Neuronal stem cell (in vitro differentiated cells): Measurements from ENCODE around the gene HUS1.

Experiments
- DNase-seq: peaks from one replicate; pipeline ENCODE4 v3.0.0-alpha.2; 2013; ENCODE audit warnings: low spot score
- H2AFZ ChIP-seq: one replicate; pipeline ENCODE4 v1.6.1; 2013; ENCODE audit warnings: mild to moderate bottlenecking, low read length, inconsistent platforms
- H2AK5ac ChIP-seq: 2 replicates; pipeline ENCODE4 v1.6.1; 2013; ENCODE audit warnings: low read depth, mild to moderate bottlenecking, inconsistent platforms, low read length, moderate library complexity, mixed read lengths
- H2BK120ac ChIP-seq: 2 replicates; pipeline ENCODE4 v1.6.1; 2013; ENCODE audit warnings: low read depth, mild to moderate bottlenecking, inconsistent platforms, low read length, moderate library complexity, mixed read lengths
- H2BK12ac ChIP-seq: one replicate; pipeline ENCODE4 v1.6.1; 2013; ENCODE audit warnings: low read length, inconsistent platforms
- H2BK15ac ChIP-seq: 2 replicates; pipeline ENCODE4 v1.6.1; 2013; ENCODE audit warnings: mild to moderate bottlenecking, low read length, inconsistent platforms, mixed read lengths
- H2BK5ac ChIP-seq: one replicate; pipeline ENCODE4 v1.6.1; 2013; ENCODE audit warnings: inconsistent platforms, mild to moderate bottlenecking, low read length, moderate library complexity
- H3K14ac ChIP-seq: one replicate; pipeline ENCODE4 v1.6.1; 2013; ENCODE audit warnings: low read length, inconsistent platforms
- H3K18ac ChIP-seq: 2 replicates; pipeline ENCODE4 v1.6.1; 2013; ENCODE audit warnings: low read length, inconsistent platforms
- H3K23ac ChIP-seq: 2 replicates; pipeline ENCODE4 v1.6.1; 2013; ENCODE audit warnings: low read depth, mild to moderate bottlenecking, mixed read lengths, low read length, inconsistent platforms; ENCODE audit not compliant: poor library complexity
- H3K27ac ChIP-seq: replicated peaks from 3 replicates; pipeline ENCODE4 v1.5.1; 2013; ENCODE audit warnings: low read length, inconsistent platforms
- H3K27me3 ChIP-seq, 3 experiments: 2 replicates each; pipeline ENCODE4 v1.6.1; 2013; ENCODE audit warnings: low read length in 3 of 3, mild to moderate bottlenecking in 2 of 3, inconsistent platforms in 1 of 3, low read depth in 1 of 3, mixed read lengths in 1 of 3, moderate library complexity in 1 of 3; ENCODE audit not compliant: control insufficient read depth in 3 of 3, insufficient read depth in 3 of 3
- H3K36me3 ChIP-seq, 2 donors: replicated peaks in 1 of 2; 2 replicates each; pipeline ENCODE4 v1.6.1; 2013; ENCODE audit warnings: low read length in 2 of 2; ENCODE audit not compliant: control insufficient read depth in 2 of 2, insufficient read depth in 2 of 2
- H3K4ac ChIP-seq: 2 replicates; pipeline ENCODE4 v1.6.1; 2013; ENCODE audit warnings: inconsistent platforms, mild to moderate bottlenecking, low read length, moderate library complexity
- H3K4me1 ChIP-seq, 2 donors: 1 replicate in 1 of 2; 2 replicates in 1 of 2; pipeline ENCODE4 v1.6.1; 2013; ENCODE audit warnings: low read length in 2 of 2, low read depth in 1 of 2; ENCODE audit not compliant: control insufficient read depth in 2 of 2, insufficient read depth in 1 of 2
- H3K4me2 ChIP-seq: one replicate; pipeline ENCODE4 v1.6.1; 2013; ENCODE audit warnings: mild to moderate bottlenecking, low read length, inconsistent platforms; ENCODE audit not compliant: insufficient read depth, poor library complexity, severe bottlenecking
- H3K4me3 ChIP-seq, 2 donors: 2 replicates each; pipeline ENCODE4 v1.5.1; 2013; ENCODE audit warnings: low read length in 2 of 2, mild to moderate bottlenecking in 2 of 2, inconsistent platforms in 1 of 2, moderate library complexity in 1 of 2
- H3K79me1 ChIP-seq: one replicate; pipeline ENCODE4 v1.6.1; 2013; ENCODE audit warnings: low read depth, mild to moderate bottlenecking, inconsistent platforms, low read length, moderate library complexity
- H3K9ac ChIP-seq: one replicate; pipeline ENCODE4 v1.6.1; 2013; ENCODE audit warnings: mild to moderate bottlenecking, low read depth, low read length, inconsistent platforms; ENCODE audit not compliant: poor library complexity
- H3K9me3 ChIP-seq, 2 donors: replicated peaks in 1 of 2; 2 replicates each; pipeline versions ENCODE3 to v1.6.1; 2013; ENCODE audit warnings: low read length in 2 of 2, mild to moderate bottlenecking in 2 of 2, inconsistent platforms in 1 of 2, low read depth in 1 of 2, mixed read lengths in 1 of 2, moderate library complexity in 1 of 2; ENCODE audit not compliant: control insufficient read depth in 2 of 2, insufficient read depth in 1 of 2
- H4K8ac ChIP-seq: one replicate; pipeline ENCODE4 v1.6.1; 2013; ENCODE audit warnings: low read depth, mild to moderate bottlenecking, inconsistent platforms, low read length, moderate library complexity
- H4K91ac ChIP-seq: one replicate; pipeline ENCODE4 v1.6.1; 2013; ENCODE audit warnings: low read length, low read depth, mild to moderate bottlenecking, inconsistent platforms; ENCODE audit not compliant: poor library complexity
- WGBS, 2 donors: extraction: QIAGEN DNeasy Blood & Tissue Kit; methylation state at CpG; one replicate each; pipeline ENCODE4 v1.1.7; 2013; ENCODE audit warnings: missing lambda C conversion rate in 2 of 2, mixed read lengths in 1 of 2; ENCODE audit not compliant: insufficient read length in 2 of 2, insufficient replicate concordance in 1 of 2; ENCODE audit errors: extremely low coverage in 2 of 2; 5-methylcytosine and 5-hydroxymethylcytosine counted together

The HUS1 gene

GRCh38 chr7:48016641-48017040, 37.2 kb upstream of the HUS1 start:
- Histone ChIP-seq H3K4me2 (no peak overlapping the region), H2AK5ac (no peak overlapping the region), H3K4me1 (no peaks in the 10 kb centered on the region), H3K79me1 (no peaks in the 10 kb centered on the region), H3K9ac (no peak overlapping the region), H3K4ac (no peak overlapping the region), H3K14ac (no peak overlapping the region), H3K27me3 (peaks cover 0 to 4% (median 0%) of the 10 kb centered on the region in 3 experiments), H3K23ac (no peak overlapping the region), H3K27ac (no peak overlapping the region), H3K18ac (no peak overlapping the region), H2BK12ac (no peak overlapping the region), H2BK5ac (no peak overlapping the region), H3K9me3 (peaks cover 0 to 2% of the 10 kb centered on the region in 2 donors), H2BK120ac (no peak overlapping the region), H3K36me3 (no peaks in the 10 kb centered on the region), H2BK15ac (no peak overlapping the region), H2AFZ (no peak overlapping the region), H3K4me3 (no peak overlapping the region), H4K91ac (no peak overlapping the region), H4K8ac (no peak overlapping the region)
- DNase-seq, result no peak

- Histone ChIP-seq H3K18ac (no peak overlapping the region), H2BK5ac (no peak overlapping the region), H4K8ac (no peak overlapping the region), H2BK15ac (no peak overlapping the region), H3K27ac (no peak overlapping the region), H3K4me3 (no peak overlapping the region), H3K9me3 (peaks cover 0 to 2% of the 10 kb centered on the region in 2 donors), H2BK12ac (no peak overlapping the region), H3K79me1 (no peaks in the 10 kb centered on the region), H3K9ac (no peak overlapping the region), H3K4ac (no peak overlapping the region), H3K23ac (no peak overlapping the region), H3K4me2 (no peak overlapping the region), H3K14ac (no peak overlapping the region), H4K91ac (no peak overlapping the region), H2AFZ (no peak overlapping the region), H3K4me1 (no peaks in the 10 kb centered on the region), H3K36me3 (no peaks in the 10 kb centered on the region), H3K27me3 (peaks cover 0 to 6% (median 0%) of the 10 kb centered on the region in 3 experiments), H2AK5ac (no peak overlapping the region), H2BK120ac (no peak overlapping the region)
- DNase-seq, result no peak
- no CpG with 5 or more reads among the region's 3 CpGs for WGBS, 2 donors
Measured at GRCh38 chr7:48011951-48012350, 32.5 kb upstream of the HUS1 start.

DNA sequence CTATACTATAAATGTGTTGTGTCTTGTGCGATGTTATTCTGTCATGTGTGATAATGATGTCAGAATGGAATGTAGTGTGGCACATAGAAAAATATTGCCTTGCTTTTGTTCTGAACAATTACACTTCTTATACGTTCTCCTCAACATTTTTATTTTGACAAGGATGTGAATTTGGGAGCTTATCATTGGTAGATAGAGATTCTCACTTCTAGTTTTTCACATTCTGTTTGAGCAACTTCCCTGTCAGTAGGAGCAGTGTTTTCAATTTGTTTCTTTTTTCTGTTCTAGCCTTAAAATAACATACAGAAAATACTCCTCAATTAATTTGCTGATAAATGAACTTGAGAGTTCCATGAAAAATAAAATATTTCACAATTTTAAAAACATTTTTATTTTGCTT, 31.9 kb upstream of the HUS1 start:
- peaks cover 0 to 2% of the 10 kb centered on the region in 2 donors for H3K9me3 ChIP-seq
- H3K4ac ChIP-seq, result no peak overlapping the region
- H2AFZ ChIP-seq, result no peak overlapping the region
- no peak overlapping the region for H3K9ac ChIP-seq
- H2BK15ac ChIP-seq, result no peak overlapping the region
- no peak overlapping the region for H2BK120ac ChIP-seq
- H3K4me3 ChIP-seq, result no peak overlapping the region
- H3K14ac ChIP-seq, result no peak overlapping the region
- no peak overlapping the region for H3K27ac ChIP-seq
- no peaks in the 10 kb centered on the region for H3K79me1 ChIP-seq
- no peak overlapping the region for H2BK12ac ChIP-seq
- no peaks in the 10 kb centered on the region for H3K36me3 ChIP-seq
- H3K23ac ChIP-seq, result no peak overlapping the region
- no peaks in the 10 kb centered on the region for H3K4me1 ChIP-seq
- no CpG with 5 or more reads among the region's 2 CpGs for WGBS, 2 donors
- no peak overlapping the region for H2BK5ac ChIP-seq
- H4K8ac ChIP-seq, result no peak overlapping the region
- peaks cover 0 to 6% (median 0%) of the 10 kb centered on the region in 3 experiments for H3K27me3 ChIP-seq
- no peak overlapping the region for H3K4me2 ChIP-seq
- no peak overlapping the region for H3K18ac ChIP-seq
- no peak overlapping the region for H4K91ac ChIP-seq
- no peak for DNase-seq
- H2AK5ac ChIP-seq, result no peak overlapping the region

DNA sequence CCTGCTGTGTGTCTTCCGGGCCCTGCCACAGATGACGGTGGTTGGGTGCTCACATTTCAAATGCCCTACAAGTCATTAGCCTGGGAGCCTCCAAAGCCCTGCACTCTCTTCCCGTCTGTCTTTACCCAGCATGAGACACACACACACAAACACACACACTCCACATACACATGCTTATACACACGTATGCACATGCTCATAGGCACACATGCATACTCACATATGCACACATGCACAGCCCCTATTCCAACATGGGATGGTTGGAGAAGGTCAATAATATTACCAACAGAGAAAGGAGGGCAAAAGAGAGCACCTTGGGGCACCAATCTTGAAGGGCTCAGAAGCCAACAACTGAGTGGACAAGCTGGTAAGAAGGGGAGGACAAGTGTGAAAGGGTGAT, 30.5 kb upstream of the HUS1 start:
- no peak overlapping the region for H2BK12ac ChIP-seq
- no CpG with 5 or more reads among the region's 4 CpGs for WGBS, 2 donors
- no peak overlapping the region for H3K23ac ChIP-seq
- H3K4ac ChIP-seq, result no peak overlapping the region
- no peak for DNase-seq
- H3K4me2 ChIP-seq, result no peak overlapping the region
- no peak overlapping the region for H2BK5ac ChIP-seq
- no peaks in the 10 kb centered on the region for H3K4me1 ChIP-seq
- H2AFZ ChIP-seq, result no peak overlapping the region
- H3K27ac ChIP-seq, result no peak overlapping the region
- no peak overlapping the region for H3K14ac ChIP-seq
- no peak overlapping the region for H3K9ac ChIP-seq
- H3K79me1 ChIP-seq, result no peaks in the 10 kb centered on the region
- H3K27me3 ChIP-seq, result peaks cover 0 to 6% (median 0%) of the 10 kb centered on the region in 3 experiments
- no peak overlapping the region for H4K91ac ChIP-seq
- H2BK120ac ChIP-seq, result no peak overlapping the region
- peaks cover 0 to 2% of the 10 kb centered on the region in 2 donors for H3K9me3 ChIP-seq
- no peaks in the 10 kb centered on the region for H3K36me3 ChIP-seq
- H2BK15ac ChIP-seq, result no peak overlapping the region
- no peak overlapping the region for H3K4me3 ChIP-seq
- no peak overlapping the region for H2AK5ac ChIP-seq
- no peak overlapping the region for H4K8ac ChIP-seq
- H3K18ac ChIP-seq, result no peak overlapping the region
